GM23338 (cell line): ENCODE results near the gene TMEM209. TPM values are rescaled to one million over a fixed set of nuclear protein-coding genes. Genes with fewer than 3 reads are reported as not detected.

ENCODE experiments used
- ATAC-seq: fragments of 200-7000 bp; cut with Tn5 transposase; 3 replicates; pipeline ENCODE4 v1.9.1; 2020
- DNase-seq: peaks from one replicate; pipeline ENCODE4 v3.0.0-alpha.2; 2015; ENCODE audit warnings: low spot score
- H2AFZ ChIP-seq: fragments of 200-600 bp; sonication (generic); 2 replicates; pipeline ENCODE4 v1.8.0; 2016; ENCODE audit warnings: antibody characterized with exemption, mild to moderate bottlenecking, moderate library complexity
- H3F3A ChIP-seq: fragments of 200-600 bp; sonication (generic); replicated peaks from 2 replicates; pipeline ENCODE4 v1.8.0; 2017; ENCODE audit warnings: antibody characterized with exemption, mixed run types, low read depth
- H3K27ac ChIP-seq: fragments of 200-600 bp; sonication (generic); 2 replicates; pipeline ENCODE4 v1.6.1; 2016; ENCODE audit warnings: low read depth
- H3K27me3 ChIP-seq: fragments of 200-600 bp; sonication (generic); 2 replicates; pipeline ENCODE4 v1.8.0; 2016; ENCODE audit warnings: mild to moderate bottlenecking, mixed run types, moderate library complexity; ENCODE audit not compliant: insufficient read depth
- H3K36me3 ChIP-seq: fragments of 200-600 bp; sonication (generic); 2 replicates; pipeline ENCODE4 v1.8.0; 2016; ENCODE audit warnings: mild to moderate bottlenecking; ENCODE audit not compliant: insufficient read depth
- H3K4me1 ChIP-seq: fragments of 200-600 bp; sonication (generic); 2 replicates; pipeline ENCODE4 v1.8.0; 2016; ENCODE audit warnings: mild to moderate bottlenecking, moderate library complexity; ENCODE audit not compliant: insufficient read depth
- H3K4me2 ChIP-seq: fragments of 200-600 bp; sonication (generic); 2 replicates; pipeline ENCODE4 v1.7.1; 2017; ENCODE audit warnings: mixed run types
- H3K4me3 ChIP-seq: fragments of 200-600 bp; sonication (generic); 2 replicates; pipeline ENCODE4 v1.6.1; 2016; ENCODE audit warnings: mixed run types
- H3K79me2 ChIP-seq: fragments of 200-600 bp; sonication (generic); replicated peaks from 2 replicates; pipeline ENCODE4 v1.8.0; 2017; ENCODE audit warnings: mild to moderate bottlenecking; ENCODE audit not compliant: insufficient read depth
- H3K9me2 ChIP-seq: fragments of 200-600 bp; sonication (generic); 2 replicates; pipeline ENCODE4 v1.8.0; 2017; ENCODE audit not compliant: insufficient read depth
- H4K20me1 ChIP-seq: fragments of 200-600 bp; sonication (generic); replicated peaks from 2 replicates; pipeline ENCODE4 v1.8.0; 2017; ENCODE audit warnings: mild to moderate bottlenecking; ENCODE audit not compliant: insufficient read depth
- H3K27ac Mint-ChIP-seq: 2 replicates; pipeline ENCODE4 v1.8.0; 2020; ENCODE audit warnings: inconsistent platforms, mild to moderate bottlenecking, moderate library complexity, mixed read lengths
- H3K27me3 Mint-ChIP-seq: 3 replicates; pipeline ENCODE4 v1.8.0; 2022; ENCODE audit warnings: low read depth, mild to moderate bottlenecking, moderate library complexity, mixed read lengths, inconsistent platforms; ENCODE audit not compliant: insufficient read depth, poor library complexity
- H3K36me3 Mint-ChIP-seq: 3 replicates; pipeline ENCODE4 v1.8.0; 2021; ENCODE audit warnings: low read depth, mild to moderate bottlenecking, inconsistent platforms, moderate library complexity, mixed read lengths
- H3K4me1 Mint-ChIP-seq: 3 replicates; pipeline ENCODE4 v1.8.0; 2020; ENCODE audit warnings: mild to moderate bottlenecking, inconsistent platforms, mixed read lengths
- H3K4me3 Mint-ChIP-seq: 3 replicates; pipeline ENCODE4 v1.8.0; 2021; ENCODE audit warnings: moderate library complexity, mild to moderate bottlenecking, inconsistent platforms, mixed read lengths
- H3K9me3 Mint-ChIP-seq: 3 replicates; pipeline ENCODE4 v1.8.0; 2020; ENCODE audit warnings: moderate library complexity, mild to moderate bottlenecking, inconsistent platforms, mixed read lengths
- CREB1 ChIP-seq: fragments of 250-450 bp; sonication (Bioruptor Pico); IDR thresholded peaks from 2 replicates; pipeline ENCODE4 v1.5.0; 2020; ENCODE audit warnings: low read depth, mild to moderate bottlenecking, moderate library complexity
- CTCF ChIP-seq, 2 experiments: fragments of 200-600 bp in 1 of 2; sonication (generic) in 1 of 2; conservative IDR thresholded peaks; 2 replicates each; pipeline versions ENCODE4 v1.5.1 to v1.6.1; 2016 to 2017; ENCODE audit warnings: antibody characterized with exemption in 2 of 2, low read depth in 2 of 2, mild to moderate bottlenecking in 2 of 2, moderate library complexity in 1 of 2
- ETS1 ChIP-seq: IDR thresholded peaks from 2 replicates; pipeline ENCODE4 v1.6.1; 2016; ENCODE audit warnings: antibody characterized with exemption
- NANOG ChIP-seq: IDR thresholded peaks from 2 replicates; pipeline ENCODE4 v1.6.1; 2016; ENCODE audit warnings: antibody characterized with exemption, borderline replicate concordance
- POLR2AphosphoS5 ChIP-seq: IDR thresholded peaks from 2 replicates; pipeline ENCODE4 v1.6.1; 2016; ENCODE audit warnings: antibody characterized with exemption, low read depth
- ZNF114 ChIP-seq: fragments of 250-450 bp; sonication (Bioruptor Pico); IDR thresholded peaks from 2 replicates; pipeline ENCODE4 v1.5.0; 2020; ENCODE audit warnings: mild to moderate bottlenecking, moderate library complexity
- ZNF462 ChIP-seq: fragments of 250-450 bp; sonication (Bioruptor Pico); IDR thresholded peaks from 2 replicates; pipeline ENCODE4 v1.5.0; 2020; ENCODE audit warnings: mild to moderate bottlenecking, moderate library complexity
- polyA plus RNA-seq: library from polyadenylated mRNA; unstranded; fragments of >200 nt; fragmentation: Nextera tagmentation; extraction: Ambion mirVana; gene quantifications from 2 replicates; pipeline ENCODE4 v1.2.1, GENCODE V29; 2016
- total RNA-seq: library from RNA; depleted of rRNA; stranded (reverse); fragments of >200 nt; shearing (Covaris generic); gene quantifications from 2 replicates; pipeline ENCODE4 v1.2.3, GENCODE V29; 2014

Gene TMEM209
- total and polyA plus RNA-seq, 2 experiments from 2014 or later, result 18.6 to 26.2 TPM

GRCh38 chr7:130149281-130150139 lies 55.7 kb downstream of the TMEM209 start:
- Histone ChIP-seq H3K79me2 (no peaks in the 10 kb centered on the region), H3K4me2 (no peak overlapping the region), H3K4me3 (no peak overlapping the region), H3K27ac (no peak overlapping the region), H2AFZ (no peak overlapping the region), H3K9me2 (no peaks in the 10 kb centered on the region), H3K27me3 (no peaks in the 10 kb centered on the region), H3F3A (no peaks in the 10 kb centered on the region), H3K36me3 (no peaks in the 10 kb centered on the region), H3K4me1 (no peaks in the 10 kb centered on the region), H4K20me1 (no peaks in the 10 kb centered on the region)
- no peak overlapping the region for H3K27ac Mint-ChIP-seq
- H3K36me3 Mint-ChIP-seq, result no peaks in the 10 kb centered on the region
- no peak for ATAC-seq
- DNase-seq, result no peak
- TF ChIP-seq CTCF (conservative IDR thresholded peaks at IDR 0.05; ENCODE audit: low read depth in 2 of 2), result no peak
- no peak for TF ChIP-seq POLR2AphosphoS5
- no peak for TF ChIP-seq ZNF462 (CRISPR knock-in tag)
- no peak for TF ChIP-seq NANOG
- no peak for TF ChIP-seq CREB1 (CRISPR knock-in tag)
- TF ChIP-seq ZNF114 (CRISPR knock-in tag), result no peak
- no peak for TF ChIP-seq ETS1
- no peaks in the 10 kb centered on the region for H3K9me3 Mint-ChIP-seq
- H3K4me1 Mint-ChIP-seq, result peaks cover 8% of the 10 kb centered on the region
- no peak overlapping the region for H3K4me3 Mint-ChIP-seq
- peaks cover 12% of the 10 kb centered on the region for H3K27me3 Mint-ChIP-seq
